Thyroid gland (tissue), 4 donors: ENCODE measurements around the gene TOPBP1.

ENCODE experiments used
- POLR2A ChIP-seq, 2 donors: fragments of 450-650 bp; IDR thresholded peaks; one replicate each; pipeline ENCODE4 v1.6.1; 2017; ENCODE audit warnings: antibody characterized with exemption in 2 of 2, mild to moderate bottlenecking in 2 of 2, moderate library complexity in 1 of 2
- TF ChIP-seq, protein P1 (sequence below), 6 experiments: fragments of 200-600 bp in 3 of 6; fragments of 450-650 bp in 3 of 6; sonication (generic) in 3 of 6; IDR thresholded peaks; one replicate each; pipeline ENCODE4 v1.5.1; 2016 to 2019; ENCODE audit warnings: antibody characterized with exemption in 6 of 6, mild to moderate bottlenecking in 2 of 6, inconsistent platforms in 1 of 6, moderate library complexity in 1 of 6

DNA sequence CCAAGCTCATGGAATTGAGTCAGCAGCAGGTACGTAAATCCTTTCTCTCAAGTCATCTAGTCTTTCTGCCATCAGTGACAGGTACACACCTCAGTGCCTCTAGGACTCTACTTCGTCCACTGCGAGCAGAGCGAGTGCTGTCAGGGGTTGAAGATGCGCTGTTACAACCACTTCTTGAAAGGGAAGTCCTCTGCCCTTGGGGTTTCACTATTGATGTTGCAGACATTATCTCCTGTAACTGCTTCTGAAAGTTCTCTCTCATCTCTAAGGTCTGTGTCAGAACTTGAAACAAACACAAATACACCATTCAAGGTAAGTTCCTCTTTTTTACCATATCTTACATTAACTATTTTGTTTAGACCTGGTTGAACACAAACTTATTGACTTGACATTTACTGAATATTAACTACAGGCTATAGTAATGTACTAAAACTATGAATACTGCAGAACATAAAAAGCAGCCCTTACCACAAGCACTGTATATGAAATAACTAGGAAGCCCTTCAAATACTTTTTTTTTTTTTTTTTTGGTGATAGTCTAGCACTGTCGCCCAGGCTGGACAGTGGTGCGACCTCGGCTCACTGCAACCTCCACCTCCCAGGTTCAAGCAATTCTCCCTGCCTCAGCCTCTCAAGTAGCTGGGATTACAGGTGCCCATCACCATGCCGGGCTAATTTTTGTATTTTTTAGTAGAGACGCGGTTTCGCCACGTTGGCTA, 41.5 kb downstream of the TOPBP1 start:
- no peak for TF ChIP-seq POLR2A (IDR thresholded peaks at IDR 0.05)
- TF ChIP-seq, protein P1, sequence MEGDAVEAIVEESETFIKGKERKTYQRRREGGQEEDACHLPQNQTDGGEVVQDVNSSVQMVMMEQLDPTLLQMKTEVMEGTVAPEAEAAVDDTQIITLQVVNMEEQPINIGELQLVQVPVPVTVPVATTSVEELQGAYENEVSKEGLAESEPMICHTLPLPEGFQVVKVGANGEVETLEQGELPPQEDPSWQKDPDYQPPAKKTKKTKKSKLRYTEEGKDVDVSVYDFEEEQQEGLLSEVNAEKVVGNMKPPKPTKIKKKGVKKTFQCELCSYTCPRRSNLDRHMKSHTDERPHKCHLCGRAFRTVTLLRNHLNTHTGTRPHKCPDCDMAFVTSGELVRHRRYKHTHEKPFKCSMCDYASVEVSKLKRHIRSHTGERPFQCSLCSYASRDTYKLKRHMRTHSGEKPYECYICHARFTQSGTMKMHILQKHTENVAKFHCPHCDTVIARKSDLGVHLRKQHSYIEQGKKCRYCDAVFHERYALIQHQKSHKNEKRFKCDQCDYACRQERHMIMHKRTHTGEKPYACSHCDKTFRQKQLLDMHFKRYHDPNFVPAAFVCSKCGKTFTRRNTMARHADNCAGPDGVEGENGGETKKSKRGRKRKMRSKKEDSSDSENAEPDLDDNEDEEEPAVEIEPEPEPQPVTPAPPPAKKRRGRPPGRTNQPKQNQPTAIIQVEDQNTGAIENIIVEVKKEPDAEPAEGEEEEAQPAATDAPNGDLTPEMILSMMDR (IDR thresholded peaks at IDR 0.05), result no peak
